NCI-H128 (cell line): ENCODE measurements around the gene MAD1L1.
"Not testable (repeated sequence)": the region's sequence is repeated elsewhere in the genome, so short reads cannot be mapped to it uniquely, and the experiment has no call there.

Experiments used
- DNase-seq: peaks from one replicate; lab custom pipeline; 2025; ENCODE audit not compliant: unreplicated experiment; lab: John Stamatoyannopoulos, UW

The MAD1L1 gene

DNA sequence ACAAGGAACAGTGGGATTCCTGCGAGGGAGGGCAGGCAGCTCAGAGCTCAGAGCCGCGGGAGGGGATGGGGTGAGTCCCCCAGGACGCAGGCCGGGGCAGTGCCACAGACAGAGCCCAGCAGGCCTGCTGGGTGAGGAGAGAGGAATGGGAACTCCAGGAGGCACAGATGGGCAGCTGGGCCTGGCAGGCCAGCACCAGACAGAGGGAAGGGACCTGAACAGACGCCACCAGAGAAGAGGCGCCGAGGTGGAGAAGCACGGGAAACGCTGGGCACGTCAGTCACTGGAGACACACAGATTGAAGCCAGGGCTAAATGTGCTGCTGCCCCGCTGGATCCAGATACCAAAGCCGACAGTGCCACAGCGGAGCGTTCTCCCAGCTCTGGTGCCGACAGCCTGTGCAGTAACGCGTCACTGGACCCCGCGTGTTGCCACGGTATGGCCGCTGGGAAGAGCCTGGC is 225.8 kb downstream of the MAD1L1 start:
- DNase-seq: no peak

DNA sequence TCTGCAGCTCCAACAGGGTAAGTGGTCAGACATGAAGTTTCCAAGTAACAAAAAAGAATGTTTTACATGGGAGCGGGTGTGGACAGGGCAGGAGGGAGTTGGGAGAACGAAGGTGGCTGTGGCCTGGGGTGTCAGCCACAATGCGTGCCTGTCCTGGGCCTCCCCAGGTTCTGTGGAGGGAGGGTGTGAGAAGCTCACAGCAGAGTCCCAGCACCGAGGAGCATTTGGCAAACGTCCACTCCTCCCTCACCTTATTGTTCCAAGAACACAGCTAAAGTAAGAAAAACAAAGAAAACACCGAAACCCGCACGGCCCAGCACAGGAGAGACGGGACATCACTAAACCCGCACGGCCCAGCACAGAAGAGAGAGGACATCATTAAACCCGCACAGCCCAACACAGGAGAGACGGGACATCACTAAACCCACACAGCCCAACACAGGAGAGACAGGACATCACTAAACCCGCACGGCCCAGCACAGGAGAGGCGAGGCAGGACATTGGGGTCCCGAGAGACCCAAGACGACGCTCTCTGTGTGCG is 226.4 kb downstream of the MAD1L1 start:
- DNase-seq: no peak

DNA sequence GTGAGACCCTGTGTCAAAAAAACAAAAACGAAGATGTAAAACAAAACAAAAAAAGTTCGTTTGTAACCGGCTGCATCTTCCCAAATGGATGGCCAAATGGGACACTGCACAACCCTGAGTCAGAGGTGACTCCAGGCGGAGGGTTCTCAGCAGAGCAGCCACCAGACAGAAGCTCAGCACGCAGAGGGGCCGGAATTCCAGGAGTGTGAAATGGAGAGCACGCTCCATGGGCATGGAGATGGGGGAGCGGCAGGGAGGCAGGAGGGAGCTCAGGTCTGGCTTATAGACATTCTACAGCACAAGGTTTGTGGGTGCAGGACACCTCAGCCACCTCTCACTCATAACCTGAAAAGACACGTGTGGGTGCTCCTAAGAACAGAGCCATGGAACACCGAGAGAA is 227.0 kb downstream of the MAD1L1 start:
- no peak for DNase-seq

DNA sequence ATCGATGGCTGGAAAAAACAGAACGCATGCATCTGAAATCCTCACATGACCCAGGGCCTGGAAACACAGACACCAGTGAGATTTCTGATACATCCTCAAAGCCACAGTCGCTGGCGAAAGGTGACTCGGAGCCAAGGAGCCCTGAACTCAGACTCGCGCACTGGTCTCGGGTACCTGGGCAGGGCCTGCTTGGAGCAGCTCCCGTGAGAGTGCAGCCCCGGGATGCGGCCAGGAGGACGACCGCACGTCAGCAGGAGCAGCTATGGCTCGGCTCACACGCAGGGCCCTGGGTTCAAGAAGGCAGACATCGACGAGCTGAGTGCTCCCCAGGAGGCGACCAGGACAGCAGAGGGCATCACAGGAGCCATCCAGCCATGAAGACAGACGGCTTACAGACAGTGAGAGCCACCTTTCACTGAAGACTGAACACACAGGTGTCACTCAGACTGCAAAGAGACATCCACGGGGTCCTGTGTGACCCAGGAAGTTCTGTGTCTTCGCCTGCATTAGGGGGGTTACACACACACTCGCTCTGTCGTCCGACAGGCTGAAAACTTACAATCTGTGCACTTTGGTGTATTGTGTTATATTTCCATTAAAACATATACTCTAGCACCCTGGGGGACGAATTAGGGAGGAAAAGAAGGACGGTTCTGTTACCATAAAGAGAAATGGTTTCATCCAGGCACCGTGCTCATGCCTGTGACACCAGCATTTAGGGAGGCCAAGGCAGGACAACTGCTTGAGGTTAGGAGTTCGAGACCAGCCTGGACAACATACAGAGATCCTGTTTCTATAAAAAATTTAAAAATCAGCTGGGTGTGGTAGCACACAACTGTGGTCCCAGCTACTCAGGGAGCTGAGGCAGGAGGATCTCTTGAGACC is 227.7 kb downstream of the MAD1L1 start:
- no peak for DNase-seq

DNA sequence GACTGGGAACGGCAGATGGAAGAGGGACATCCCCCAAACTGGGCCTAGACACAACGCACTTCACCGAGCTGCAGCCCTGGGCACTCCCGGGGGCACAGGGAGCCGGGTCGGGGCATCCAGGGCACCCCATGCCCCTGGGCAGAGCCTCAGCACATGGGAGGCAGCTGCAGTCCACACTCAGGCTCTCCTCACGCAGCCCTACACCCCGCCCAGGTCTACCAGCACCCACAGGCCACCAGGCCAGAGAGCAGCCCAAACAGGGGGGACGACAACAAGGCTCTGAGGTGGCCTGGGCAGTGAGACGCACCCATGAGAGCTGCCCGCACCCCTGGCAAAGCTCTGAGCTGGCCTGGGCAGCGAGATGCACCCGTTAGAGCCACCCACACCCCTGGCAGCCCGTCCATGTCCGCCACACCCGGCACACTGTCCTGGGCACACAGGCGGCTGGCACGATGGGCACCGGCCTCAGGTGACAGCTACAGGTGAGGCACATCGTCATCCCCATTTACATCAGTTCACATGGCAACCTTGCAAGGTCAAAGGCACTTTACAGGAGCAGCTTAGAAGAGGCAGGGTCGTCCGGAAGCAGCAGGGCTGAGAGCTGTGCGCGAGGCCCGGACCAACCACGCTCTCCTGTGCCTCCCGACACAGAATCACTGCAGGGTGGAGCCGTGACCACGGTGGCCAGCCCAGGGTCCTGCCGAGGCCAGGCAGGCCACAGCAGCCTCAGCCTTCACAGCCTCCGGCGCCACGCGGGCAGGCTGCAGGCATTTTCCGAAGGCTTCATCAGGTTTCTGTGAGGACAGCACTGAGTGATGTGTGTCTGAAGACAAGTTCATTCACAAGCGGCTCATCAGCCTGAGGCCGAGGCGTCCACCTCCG is 228.6 kb downstream of the MAD1L1 start:
- DNase-seq: no peak

DNA sequence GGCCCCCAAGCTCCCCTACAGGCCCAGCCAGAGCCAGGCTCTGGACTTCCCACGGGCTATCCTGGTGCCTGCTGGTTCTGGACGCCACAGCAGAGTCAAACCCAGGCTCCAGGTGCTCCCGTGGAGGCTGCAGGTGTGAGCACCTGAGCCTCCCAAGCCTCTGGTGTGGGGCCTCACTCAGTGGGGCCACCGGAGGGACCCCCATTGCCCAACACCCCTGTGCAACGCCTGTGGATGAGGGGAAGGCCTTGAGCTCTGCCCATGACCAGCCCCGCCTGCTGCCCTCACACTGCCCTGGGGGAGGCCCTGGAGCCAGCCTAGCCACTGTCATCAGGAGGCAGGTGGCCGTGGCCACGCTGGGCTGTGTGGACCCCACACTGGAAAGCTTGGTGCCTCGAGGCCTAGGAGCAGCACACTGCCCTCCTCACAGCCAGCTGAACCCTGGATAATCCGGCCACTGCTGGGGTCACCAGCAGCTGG is 229.3 kb downstream of the MAD1L1 start:
- no peak for DNase-seq

DNA sequence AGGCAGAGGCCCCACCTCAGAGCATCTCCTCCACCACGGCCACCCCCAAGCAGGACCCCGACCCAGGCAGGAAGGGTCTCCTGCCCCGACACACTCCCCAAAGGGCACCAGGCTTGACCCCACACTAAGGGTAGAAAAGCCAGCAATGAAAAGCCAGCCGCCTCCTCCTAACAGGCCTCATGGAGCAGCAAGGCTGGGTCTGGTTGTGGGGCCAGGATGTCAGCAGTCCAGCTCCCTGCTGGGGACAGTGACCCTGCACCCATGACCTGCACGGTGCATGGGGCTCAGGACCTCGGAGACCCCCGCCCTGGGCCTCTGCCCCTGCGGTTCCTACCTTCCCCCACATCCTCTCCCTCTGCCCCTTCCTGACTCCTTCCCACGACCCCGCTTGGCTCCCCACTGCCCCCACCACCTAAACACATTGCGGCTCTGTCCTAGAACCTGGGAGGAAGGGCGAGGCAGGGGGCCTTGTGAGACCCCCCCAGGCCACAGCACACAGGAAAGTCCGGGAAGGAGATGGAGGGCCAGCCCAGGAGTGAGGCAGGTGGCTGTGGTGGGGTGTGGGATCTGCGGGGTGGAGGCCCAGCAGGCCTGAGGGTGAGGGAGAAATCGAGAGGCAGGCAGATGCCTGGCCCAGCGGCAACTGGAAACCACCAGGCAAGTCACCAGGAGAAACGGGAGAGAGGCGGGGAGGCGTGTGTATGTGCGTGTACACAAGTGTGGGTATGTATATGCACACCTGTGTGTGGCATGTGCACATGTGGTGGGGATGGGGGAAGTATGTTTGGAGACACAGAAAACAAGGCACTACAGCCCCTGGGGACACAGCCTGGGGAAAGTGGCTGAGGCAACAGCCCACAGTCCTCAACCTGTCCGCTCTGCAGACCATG is 229.9 kb downstream of the MAD1L1 start:
- DNase-seq: no peak

DNA sequence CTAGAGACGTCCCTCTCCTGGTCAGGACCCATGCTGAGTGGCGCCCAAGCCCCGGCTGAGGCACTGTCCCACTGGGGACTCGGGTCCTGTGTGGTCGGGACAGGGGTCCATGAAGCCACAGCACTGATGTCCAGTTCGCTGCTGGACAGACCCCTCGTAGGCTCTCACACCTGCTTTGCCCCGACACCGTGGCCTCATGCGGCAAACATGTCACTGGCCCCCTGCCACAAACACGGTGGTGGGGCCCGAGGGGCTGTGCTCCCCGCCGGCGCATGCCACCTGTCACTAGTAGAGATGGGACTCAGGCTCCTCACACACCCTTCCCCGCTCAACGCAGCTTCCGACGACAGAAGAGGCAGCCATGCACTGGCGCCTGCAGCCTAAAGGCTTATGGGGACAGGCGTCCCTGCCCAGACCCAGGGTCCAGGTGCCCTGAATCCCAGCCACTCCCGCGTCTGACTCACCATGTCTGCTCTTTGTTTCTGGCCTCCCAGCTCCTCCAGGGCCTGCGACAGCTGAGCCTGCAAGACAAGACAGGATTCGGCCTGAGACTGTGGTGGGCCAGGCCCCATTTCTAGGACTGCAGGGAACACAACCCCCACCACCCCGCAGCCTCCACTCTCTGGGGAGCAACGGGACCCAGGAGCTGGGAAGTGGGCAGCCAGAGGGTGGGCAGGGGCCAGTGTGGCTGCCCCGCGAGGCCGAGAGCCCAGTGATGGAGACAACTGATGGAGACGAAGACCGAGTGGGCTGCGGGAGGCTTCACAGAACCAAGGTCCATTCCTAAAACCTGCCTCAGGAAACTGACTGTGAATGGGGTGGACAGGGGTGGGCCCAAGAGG is 230.9 kb downstream of the MAD1L1 start:
- DNase-seq: no peak

DNA sequence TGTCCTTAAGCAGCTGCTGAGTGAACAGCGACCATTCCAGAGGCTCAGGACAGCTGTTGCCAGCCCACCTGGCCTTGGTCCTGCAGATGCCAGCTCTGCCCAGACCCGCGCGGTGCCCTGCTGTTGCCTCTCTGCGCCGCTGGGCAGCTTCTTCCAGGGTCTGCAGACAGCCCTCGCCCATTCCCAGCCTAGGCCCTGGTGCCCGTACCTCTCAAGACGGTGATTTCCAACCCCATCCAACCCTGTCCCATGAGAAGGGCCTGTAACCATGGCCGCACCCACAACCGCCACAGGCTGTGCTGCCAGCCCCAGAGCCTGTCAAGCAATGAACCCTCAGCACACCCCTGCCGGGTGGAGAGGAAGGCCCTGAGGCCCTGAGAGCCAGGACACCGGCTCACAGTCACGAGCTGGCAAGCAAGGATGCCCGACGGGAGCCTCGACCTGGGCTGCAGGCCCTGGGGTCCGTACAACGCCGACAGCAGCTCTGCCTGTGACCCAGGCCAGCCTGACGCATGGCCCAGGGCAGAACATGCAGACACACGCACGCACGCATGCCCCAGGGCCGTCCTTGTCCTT is 231.9 kb downstream of the MAD1L1 start:
- no peak for DNase-seq

DNA sequence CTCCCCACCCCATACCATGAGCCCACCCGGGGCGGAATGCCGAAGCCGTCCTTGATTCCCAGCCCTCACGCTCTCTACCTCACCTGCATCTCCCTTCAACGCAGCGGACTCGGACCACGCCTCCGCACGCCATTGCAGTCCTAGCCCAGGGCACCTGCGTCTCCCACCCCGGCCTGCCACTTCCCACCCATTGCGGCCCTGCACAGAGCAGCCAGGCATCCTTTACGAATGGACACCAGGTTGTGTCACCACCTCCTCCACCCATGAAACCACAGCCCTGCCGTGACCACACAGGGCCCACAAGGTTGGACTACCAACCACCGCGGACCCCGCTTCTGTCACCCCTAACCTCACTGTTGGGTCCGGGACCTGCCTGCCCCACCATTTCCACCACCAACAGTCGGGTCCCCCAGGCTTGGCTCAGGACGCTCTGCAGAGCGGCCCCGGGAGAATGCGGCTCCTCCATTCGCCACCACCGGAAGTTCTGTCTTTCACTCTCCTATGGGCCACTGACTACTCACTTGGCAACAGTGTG is 232.5 kb downstream of the MAD1L1 start:
- DNase-seq: no peak

DNA sequence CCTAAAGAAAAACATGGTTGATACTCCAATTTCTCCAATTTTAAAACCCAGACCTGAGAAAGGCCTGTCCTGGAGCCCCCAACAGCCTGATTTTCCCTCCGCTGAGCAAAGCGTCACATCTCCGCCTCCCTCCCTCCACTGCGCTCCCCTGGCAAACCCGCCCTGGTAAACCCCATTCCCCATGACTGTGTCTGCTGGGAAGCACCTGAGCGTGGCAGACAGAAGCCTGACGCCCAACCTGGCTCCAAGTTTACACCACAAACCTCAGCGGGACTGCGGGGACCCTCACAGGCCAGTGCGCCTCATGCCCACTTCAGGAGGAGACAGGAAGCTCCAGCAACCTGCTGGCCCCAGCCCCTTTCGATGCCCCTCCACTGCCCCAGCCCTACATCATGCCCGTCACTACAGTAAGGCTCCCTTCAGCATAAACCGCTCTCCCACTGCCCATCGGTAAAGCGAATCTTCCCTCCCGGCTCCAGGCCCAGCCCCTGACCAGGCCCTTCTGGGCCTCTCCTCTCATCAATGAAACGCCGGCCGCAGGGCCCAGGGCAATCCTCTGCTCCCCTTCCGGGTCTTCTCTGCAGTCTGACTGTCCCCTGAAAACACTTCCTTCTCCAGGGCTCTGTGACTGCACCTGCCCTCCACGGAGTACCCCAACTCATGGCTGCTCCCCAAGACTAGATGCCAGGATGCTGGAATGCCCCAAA is 233.3 kb downstream of the MAD1L1 start:
- DNase-seq: no peak

DNA sequence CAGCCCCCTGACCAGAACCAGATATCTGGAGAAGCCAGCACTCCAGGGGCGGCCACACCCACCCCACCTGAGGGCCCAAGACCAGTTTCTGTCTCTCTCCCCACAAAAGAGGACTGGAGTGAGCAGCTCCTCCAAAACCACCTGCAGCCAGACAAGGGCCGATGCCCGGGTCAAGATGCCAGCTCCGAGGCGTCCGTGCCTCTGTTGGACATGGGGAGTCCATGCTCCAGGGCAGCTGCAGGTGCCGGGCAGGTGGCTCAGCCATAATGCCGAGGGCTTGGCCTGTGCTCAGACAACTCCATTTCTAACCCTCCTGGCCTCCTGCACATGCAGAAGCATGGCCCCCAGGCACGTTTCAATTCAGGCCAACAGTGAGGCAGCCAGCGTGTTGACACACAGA is 234.6 kb downstream of the MAD1L1 start:
- no peak for DNase-seq

DNA sequence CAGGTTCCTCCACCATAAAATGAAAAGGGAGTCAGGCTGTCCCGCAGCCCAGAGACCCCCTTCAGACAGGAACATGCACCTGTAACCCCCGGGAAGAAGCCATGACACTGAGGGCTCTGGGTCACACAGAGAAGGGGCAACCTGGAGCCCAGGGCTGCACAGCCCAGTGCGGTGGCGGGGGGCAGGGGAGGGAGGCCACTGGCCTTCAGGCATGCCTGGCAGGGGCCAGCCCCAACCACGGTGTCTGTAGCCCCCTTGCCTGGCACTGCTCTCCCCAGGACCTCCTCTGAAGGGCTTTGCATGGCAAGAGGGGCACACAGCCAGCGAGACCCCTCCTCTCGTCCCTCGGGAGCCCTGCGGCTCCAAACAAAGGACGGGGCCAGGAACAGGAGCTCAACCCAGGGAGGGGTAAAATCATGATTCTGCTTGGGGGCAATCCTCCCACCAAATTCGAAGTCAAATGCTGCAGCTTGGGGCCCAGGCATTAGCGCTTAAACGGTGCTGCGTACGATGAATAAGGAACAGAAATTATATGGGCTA is 235.1 kb downstream of the MAD1L1 start:
- DNase-seq: no peak

DNA sequence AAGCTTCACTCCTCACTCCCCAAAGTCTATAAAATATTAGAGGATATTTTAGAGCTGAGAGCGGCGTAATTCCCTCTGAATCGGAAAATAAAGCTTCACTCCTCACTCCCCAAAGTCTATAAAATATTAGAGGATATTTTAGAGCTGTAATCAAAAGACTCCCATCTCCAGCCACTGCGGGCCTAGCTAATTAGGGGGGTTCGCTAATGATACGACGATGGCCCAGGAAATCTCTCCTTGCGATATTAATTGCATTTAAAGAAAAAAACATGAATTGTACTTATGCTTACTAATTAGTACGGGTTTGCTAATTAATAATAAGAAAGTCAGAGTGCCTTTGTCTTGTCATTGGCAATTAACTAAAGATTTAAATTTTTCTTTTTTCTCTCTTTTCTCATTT is 235.9 kb downstream of the MAD1L1 start:
- DNase-seq: no peak

DNA sequence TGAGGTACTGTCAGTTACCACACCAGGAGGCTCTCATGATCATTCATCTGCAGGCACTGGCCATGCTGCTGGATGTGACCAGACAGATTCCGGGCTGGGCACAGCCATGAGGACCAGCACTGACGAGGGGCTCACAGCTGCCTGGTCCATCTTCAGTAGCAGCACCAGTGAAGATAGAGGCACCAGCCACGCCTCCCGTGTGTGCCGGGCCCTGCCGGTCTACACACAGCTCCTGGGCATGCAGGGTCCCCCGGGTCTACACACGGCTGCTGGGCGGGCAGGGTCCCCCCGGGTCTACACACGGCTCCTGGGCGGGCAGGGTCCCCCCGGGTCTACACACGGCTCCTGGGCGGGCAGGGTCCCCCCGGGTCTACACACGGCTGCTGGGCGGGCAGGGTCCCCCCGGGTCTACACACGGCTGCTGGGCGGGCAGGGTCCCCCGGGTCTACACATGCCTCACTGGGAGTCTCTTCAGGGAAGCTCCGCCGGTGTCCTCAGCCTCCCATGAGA is 236.8 kb downstream of the MAD1L1 start:
- DNase-seq: not testable (repeated sequence)

DNA sequence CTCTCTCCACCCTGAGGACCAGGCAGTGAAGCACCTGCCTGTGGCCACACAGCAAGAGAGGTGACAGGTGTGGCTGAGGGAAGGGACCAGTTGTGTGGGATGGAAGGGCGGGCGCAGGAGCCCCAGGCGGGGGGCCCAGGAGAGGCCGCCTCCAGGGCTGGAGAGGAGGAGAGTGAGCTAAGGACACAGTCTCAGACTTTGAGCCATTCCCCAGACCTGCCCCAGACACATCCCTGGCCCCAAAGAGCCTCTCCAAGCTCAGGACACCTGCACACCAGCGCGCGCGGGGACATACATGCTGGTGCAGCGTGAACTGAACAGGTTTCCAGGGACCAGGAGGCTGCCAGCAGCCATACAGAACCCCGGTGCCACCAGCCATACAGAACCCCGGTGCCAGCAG is 237.3 kb downstream of the MAD1L1 start:
- peak; percentile 33 for DNase-seq

DNA sequence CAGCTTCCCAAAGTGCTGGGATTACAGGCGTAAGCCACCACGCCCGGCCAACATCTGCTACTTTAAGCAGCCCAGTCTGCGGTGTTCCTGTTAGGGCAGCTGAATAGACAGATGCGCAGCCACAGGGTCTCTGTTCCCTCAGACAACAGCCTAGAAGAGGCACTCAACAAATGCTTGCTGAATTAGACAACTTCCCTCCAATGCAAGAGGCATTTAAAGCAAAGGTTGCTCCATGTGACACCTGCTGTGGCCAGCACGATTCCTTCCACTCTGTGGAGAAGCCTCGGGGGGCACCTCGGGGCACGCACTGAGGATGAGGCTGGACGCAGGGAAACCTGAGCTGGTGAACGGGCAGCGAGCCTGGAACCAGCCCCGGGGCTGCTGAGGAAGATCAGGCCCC is 237.8 kb downstream of the MAD1L1 start:
- DNase-seq: peak; percentile 33
